ENCODE data around the gene EFHC1. TPM values are rescaled to one million over a fixed set of nuclear protein-coding genes. Genes with fewer than 3 reads are reported as not detected.

EFHC1 gene
- total and polyA plus RNA-seq, 2 of the 13 experiments (the other 11 are each of a cell fraction or from before 2014, with no cell fraction given) = 23.4 to 29.5 TPM

DNA sequence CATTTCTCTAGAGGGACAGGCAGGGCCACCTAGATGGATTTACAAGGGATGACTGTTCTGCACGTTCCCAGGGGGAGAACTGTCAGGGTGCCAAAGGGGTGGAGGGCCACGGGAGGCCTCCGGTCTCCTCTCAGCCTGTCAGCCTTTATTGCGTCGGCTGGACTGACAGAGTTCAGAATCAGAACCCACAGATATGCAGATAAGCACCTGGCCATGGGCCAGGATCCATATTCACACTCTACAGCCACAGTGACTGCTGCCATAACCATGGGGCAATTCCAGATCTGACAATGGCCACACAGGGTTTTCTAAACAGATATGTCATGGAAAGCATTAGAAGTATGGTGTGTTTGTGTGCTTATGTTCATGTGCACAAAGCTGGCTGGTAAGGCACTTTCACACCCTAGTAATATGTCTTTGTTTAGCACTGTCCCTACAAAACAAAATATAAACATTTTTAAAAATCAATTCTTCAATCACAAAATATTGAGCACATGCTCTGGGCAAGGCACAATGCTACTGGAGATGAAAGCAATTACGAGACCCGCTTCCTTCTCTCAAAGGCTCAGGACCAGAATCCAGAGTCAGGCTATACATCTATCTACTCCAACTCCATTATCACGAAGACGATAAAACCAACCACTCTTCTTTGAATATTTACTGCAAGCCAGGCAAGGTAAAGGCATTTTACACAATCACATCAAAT lies 127.7 kb downstream of the EFHC1 start (continued):
- TF ChIP-seq, protein P1, sequence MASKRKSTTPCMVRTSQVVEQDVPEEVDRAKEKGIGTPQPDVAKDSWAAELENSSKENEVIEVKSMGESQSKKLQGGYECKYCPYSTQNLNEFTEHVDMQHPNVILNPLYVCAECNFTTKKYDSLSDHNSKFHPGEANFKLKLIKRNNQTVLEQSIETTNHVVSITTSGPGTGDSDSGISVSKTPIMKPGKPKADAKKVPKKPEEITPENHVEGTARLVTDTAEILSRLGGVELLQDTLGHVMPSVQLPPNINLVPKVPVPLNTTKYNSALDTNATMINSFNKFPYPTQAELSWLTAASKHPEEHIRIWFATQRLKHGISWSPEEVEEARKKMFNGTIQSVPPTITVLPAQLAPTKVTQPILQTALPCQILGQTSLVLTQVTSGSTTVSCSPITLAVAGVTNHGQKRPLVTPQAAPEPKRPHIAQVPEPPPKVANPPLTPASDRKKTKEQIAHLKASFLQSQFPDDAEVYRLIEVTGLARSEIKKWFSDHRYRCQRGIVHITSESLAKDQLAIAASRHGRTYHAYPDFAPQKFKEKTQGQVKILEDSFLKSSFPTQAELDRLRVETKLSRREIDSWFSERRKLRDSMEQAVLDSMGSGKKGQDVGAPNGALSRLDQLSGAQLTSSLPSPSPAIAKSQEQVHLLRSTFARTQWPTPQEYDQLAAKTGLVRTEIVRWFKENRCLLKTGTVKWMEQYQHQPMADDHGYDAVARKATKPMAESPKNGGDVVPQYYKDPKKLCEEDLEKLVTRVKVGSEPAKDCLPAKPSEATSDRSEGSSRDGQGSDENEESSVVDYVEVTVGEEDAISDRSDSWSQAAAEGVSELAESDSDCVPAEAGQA (IDR thresholded peaks at IDR 0.05; ENCODE audit: low read depth) = no peak
- TF ChIP-seq, protein P1 (CRISPR knock-in tag; IDR thresholded peaks at IDR 0.05; ENCODE audit: borderline replicate concordance) = no peak
- no peak for TF ChIP-seq ZNF496 (CRISPR knock-in tag; IDR thresholded peaks at IDR 0.05; ENCODE audit: insufficient replicate concordance)
- TF ChIP-seq TAF1 (CRISPR knock-in tag; IDR thresholded peaks at IDR 0.05) = no peak; the same call in 1 of the 2 replicates
- peak; percentile 61 for TF ChIP-seq MXD4 (CRISPR knock-in tag; IDR thresholded peaks at IDR 0.05)
- TF ChIP-seq, protein P2, sequence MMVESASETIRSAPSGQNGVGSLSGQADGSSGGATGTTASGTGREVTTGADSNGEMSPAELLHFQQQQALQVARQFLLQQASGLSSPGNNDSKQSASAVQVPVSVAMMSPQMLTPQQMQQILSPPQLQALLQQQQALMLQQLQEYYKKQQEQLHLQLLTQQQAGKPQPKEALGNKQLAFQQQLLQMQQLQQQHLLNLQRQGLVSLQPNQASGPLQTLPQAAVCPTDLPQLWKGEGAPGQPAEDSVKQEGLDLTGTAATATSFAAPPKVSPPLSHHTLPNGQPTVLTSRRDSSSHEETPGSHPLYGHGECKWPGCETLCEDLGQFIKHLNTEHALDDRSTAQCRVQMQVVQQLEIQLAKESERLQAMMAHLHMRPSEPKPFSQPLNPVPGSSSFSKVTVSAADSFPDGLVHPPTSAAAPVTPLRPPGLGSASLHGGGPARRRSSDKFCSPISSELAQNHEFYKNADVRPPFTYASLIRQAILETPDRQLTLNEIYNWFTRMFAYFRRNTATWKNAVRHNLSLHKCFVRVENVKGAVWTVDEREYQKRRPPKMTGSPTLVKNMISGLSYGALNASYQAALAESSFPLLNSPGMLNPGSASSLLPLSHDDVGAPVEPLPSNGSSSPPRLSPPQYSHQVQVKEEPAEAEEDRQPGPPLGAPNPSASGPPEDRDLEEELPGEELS (CRISPR knock-in tag; IDR thresholded peaks at IDR 0.05) = peak; percentile 72
- TF ChIP-seq ZNF234 (CRISPR knock-in tag; conservative IDR thresholded peaks at IDR 0.05) = no peak
